Loucy (cell line): Measurements from ENCODE around the gene C1QTNF12.

ENCODE experiments used
- EZH2phosphoT487 ChIP-seq: fragments of 200-600 bp; IDR thresholded peaks from 2 replicates; pipeline ENCODE4 v1.6.1; 2018; ENCODE audit warnings: antibody characterized with exemption, mild to moderate bottlenecking, moderate library complexity, borderline replicate concordance
- TF ChIP-seq, protein P1 (sequence below): fragments of 200-600 bp; sonication (generic); conservative IDR thresholded peaks from 2 replicates; pipeline ENCODE4 v1.5.1; 2014; ENCODE audit warnings: mild to moderate bottlenecking, antibody characterized with exemption, low read length

DNA sequence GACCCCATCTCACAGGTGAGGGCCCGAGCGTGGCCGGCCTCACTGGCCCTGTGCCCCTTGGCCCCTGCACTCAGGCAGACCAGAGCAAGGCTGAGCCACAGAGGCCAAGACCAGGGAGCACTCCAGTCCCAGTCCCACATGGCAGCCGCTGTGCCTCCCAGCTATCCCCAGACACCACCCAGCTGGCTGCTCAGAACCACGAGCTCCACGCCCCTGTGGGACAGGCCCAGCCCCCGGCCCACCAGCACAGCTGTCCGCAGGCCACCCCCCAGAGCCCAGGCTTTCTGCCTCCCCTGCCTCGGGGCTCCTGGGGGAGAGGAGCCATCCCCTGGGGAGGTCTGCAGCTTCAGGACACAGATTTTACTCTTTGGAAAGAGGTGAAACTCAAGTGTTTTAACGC is 9.1 kb upstream of the C1QTNF12 start:
- TF ChIP-seq, protein P1, sequence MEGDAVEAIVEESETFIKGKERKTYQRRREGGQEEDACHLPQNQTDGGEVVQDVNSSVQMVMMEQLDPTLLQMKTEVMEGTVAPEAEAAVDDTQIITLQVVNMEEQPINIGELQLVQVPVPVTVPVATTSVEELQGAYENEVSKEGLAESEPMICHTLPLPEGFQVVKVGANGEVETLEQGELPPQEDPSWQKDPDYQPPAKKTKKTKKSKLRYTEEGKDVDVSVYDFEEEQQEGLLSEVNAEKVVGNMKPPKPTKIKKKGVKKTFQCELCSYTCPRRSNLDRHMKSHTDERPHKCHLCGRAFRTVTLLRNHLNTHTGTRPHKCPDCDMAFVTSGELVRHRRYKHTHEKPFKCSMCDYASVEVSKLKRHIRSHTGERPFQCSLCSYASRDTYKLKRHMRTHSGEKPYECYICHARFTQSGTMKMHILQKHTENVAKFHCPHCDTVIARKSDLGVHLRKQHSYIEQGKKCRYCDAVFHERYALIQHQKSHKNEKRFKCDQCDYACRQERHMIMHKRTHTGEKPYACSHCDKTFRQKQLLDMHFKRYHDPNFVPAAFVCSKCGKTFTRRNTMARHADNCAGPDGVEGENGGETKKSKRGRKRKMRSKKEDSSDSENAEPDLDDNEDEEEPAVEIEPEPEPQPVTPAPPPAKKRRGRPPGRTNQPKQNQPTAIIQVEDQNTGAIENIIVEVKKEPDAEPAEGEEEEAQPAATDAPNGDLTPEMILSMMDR = no peak
- TF ChIP-seq EZH2phosphoT487 = no peak
